ACC112 (cell line): Measurements from ENCODE around the gene PSMG4.
A peak's percentile ranks its signal among the peaks of the same experiment; 100 is the strongest.

Source experiments
- H2AFZ ChIP-seq: fragments of 200-600 bp; sonication (generic); one replicate; pipeline ENCODE4 v1.6.0; 2017; ENCODE audit warnings: antibody characterized with exemption, low read length; ENCODE audit not compliant: unreplicated experiment
- H3K27ac ChIP-seq: fragments of 200-600 bp; sonication (generic); 2 replicates; pipeline ENCODE4 v1.5.1; 2014; ENCODE audit warnings: low read depth, mild to moderate bottlenecking, antibody characterized with exemption, low read length, moderate library complexity
- H3K27me3 ChIP-seq: fragments of 200-600 bp; sonication (generic); 2 replicates; pipeline ENCODE4 v1.6.1; 2014; ENCODE audit warnings: mild to moderate bottlenecking, antibody characterized with exemption, low read length, moderate library complexity, mixed read lengths; ENCODE audit not compliant: insufficient read depth
- H3K36me3 ChIP-seq: fragments of 200-600 bp; sonication (generic); 2 replicates; pipeline ENCODE4 v1.6.1; 2016; ENCODE audit warnings: mild to moderate bottlenecking, antibody characterized with exemption, low read length, moderate library complexity, mixed read lengths; ENCODE audit not compliant: insufficient read depth
- H3K4me1 ChIP-seq: fragments of 200-600 bp; sonication (generic); one replicate; pipeline ENCODE4 v1.6.1; 2016; ENCODE audit warnings: low read length, mixed read lengths; ENCODE audit not compliant: insufficient read depth, unreplicated experiment, control insufficient read depth
- H3K4me3 ChIP-seq: fragments of 200-600 bp; sonication (generic); 2 replicates; pipeline ENCODE4 v1.5.1; 2014; ENCODE audit warnings: mild to moderate bottlenecking, low read depth, low read length
- H3K79me2 ChIP-seq: fragments of 200-600 bp; sonication (generic); one replicate; pipeline ENCODE4 v1.6.0; 2016; ENCODE audit warnings: low read length; ENCODE audit not compliant: control insufficient read depth, unreplicated experiment, insufficient read depth

The PSMG4 gene

DNA sequence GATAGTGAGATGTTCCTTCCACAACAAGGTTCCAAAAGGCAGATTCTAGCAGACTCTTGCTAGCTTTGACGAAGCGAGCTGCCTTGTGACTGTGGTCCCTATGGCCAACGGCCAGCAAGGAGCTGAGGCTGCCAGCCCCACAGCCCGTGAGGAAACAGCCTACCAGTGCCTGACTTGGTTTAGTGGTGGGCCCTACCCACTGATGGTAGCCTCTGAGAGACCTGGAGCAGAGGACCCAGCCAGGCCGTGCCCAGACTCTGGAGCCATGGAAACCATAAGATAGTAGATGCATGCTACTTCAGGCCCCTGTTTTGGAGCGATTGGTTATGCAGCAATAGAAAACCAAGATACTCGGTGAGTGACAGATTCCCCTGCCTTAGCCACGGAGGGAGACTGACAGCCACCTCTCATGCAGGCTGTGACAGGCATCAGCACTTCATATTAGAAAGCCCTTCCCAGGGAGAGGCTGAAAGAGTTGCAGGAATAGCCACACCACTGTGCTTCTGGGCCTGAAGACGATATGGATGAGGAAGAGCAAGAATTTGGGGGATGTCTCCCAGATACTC, 19.2 kb downstream of the PSMG4 start:
- Histone ChIP-seq H3K36me3 (no peaks in the 10 kb centered on the region), H2AFZ (no peak overlapping the region), H3K4me3 (no peak overlapping the region), H3K27ac (no peak overlapping the region), H3K27me3 (no peaks in the 10 kb centered on the region), H3K79me2 (no peaks in the 10 kb centered on the region), H3K4me1 (peaks cover 23% of the 10 kb centered on the region)

GRCh38 chr6:3278691-3279090, 19.9 kb downstream of the PSMG4 start:
- no peak overlapping the region for H3K27ac ChIP-seq
- no peak overlapping the region for H2AFZ ChIP-seq
- no peak overlapping the region for H3K4me3 ChIP-seq
- H3K36me3 ChIP-seq = no peaks in the 10 kb centered on the region; the same call in 1 of the 2 replicates
- no peaks in the 10 kb centered on the region for H3K27me3 ChIP-seq
- H3K4me1 ChIP-seq = peaks cover 25% of the 10 kb centered on the region
- H3K79me2 ChIP-seq = no peaks in the 10 kb centered on the region

DNA sequence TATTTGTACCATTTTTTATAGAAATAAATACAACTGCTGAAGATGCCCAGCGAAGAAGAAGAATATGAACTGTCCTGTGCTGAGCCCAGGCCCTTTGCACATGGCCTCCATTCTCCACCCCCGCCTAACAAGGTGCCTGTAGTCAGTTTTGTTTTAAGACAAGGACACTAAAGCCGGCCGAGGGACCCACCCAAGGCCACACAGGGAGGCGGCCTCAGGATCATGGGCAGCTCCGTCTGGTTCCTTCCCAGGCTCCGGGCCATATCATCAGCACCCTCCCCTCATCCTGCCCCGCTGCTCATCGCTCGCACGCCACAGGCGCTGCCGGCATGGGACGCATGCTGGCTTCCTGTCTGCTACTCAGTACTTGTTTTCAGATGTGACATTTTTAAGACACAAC, 21.3 kb downstream of the PSMG4 start:
- no peak overlapping the region for H2AFZ ChIP-seq

GRCh38 chr6:3280866-3281465, 22.2 kb downstream of the PSMG4 start:
- peaks cover 25% of the 10 kb centered on the region for H3K4me1 ChIP-seq
- H3K27me3 ChIP-seq = no peaks in the 10 kb centered on the region
- H3K36me3 ChIP-seq = no peaks in the 10 kb centered on the region; the same call in 1 of the 2 replicates
- no peak overlapping the region for H2AFZ ChIP-seq
- peak overlapping the region; percentile 90 for H3K27ac ChIP-seq
- H3K79me2 ChIP-seq = no peaks in the 10 kb centered on the region
- H3K4me3 ChIP-seq = 0 out of 2 replicates have a peak overlapping the region, but pooled peaks have one; percentile 21

More for the DNA sequence above, 21.3 kb downstream of the PSMG4 start:
- Histone ChIP-seq H3K36me3 (no peaks in the 10 kb centered on the region; the same call in 1 of the 2 replicates), H3K27me3 (no peaks in the 10 kb centered on the region), H3K27ac (peak overlapping the region; percentile 47), H3K4me3 (no peak overlapping the region), H3K4me1 (peaks cover 25% of the 10 kb centered on the region), H3K79me2 (no peaks in the 10 kb centered on the region)

- Histone ChIP-seq H3K27me3 (no peaks in the 10 kb centered on the region), H3K27ac (peak overlapping the region; percentile 90), H2AFZ (no peak overlapping the region), H3K79me2 (no peaks in the 10 kb centered on the region), H3K36me3 (no peaks in the 10 kb centered on the region; the same call in 1 of the 2 replicates), H3K4me1 (peaks cover 25% of the 10 kb centered on the region), H3K4me3 (peak overlapping the region; percentile 35; the same call in 1 of the 2 replicates)
Measured at GRCh38 chr6:3281631-3282475, 23.1 kb downstream of the PSMG4 start.

- no peaks in the 10 kb centered on the region for H3K27me3 ChIP-seq
- peak overlapping the region; percentile 90 for H3K27ac ChIP-seq
- peak overlapping the region; percentile 35; the same call in 1 of the 2 replicates for H3K4me3 ChIP-seq
- H3K79me2 ChIP-seq = no peaks in the 10 kb centered on the region
- no peak overlapping the region for H2AFZ ChIP-seq
- H3K4me1 ChIP-seq = peaks cover 25% of the 10 kb centered on the region
- H3K36me3 ChIP-seq = no peaks in the 10 kb centered on the region; the same call in 1 of the 2 replicates
Measured at GRCh38 chr6:3282476-3283236, 23.9 kb downstream of the PSMG4 start.

- H3K79me2 ChIP-seq = no peaks in the 10 kb centered on the region
- no peak overlapping the region for H2AFZ ChIP-seq
- peak overlapping the region; percentile 90 for H3K27ac ChIP-seq
- H3K36me3 ChIP-seq = no peaks in the 10 kb centered on the region; the same call in 1 of the 2 replicates
- H3K27me3 ChIP-seq = no peaks in the 10 kb centered on the region
- H3K4me1 ChIP-seq = peaks cover 25% of the 10 kb centered on the region
- H3K4me3 ChIP-seq = no peak overlapping the region
Measured at GRCh38 chr6:3283241-3283640, 24.5 kb downstream of the PSMG4 start.

GRCh38 chr6:3283641-3284435, 25.1 kb downstream of the PSMG4 start:
- H3K79me2 ChIP-seq = no peaks in the 10 kb centered on the region
- no peak overlapping the region for H2AFZ ChIP-seq
- H3K27ac ChIP-seq = no peak overlapping the region
- no peaks in the 10 kb centered on the region for H3K27me3 ChIP-seq
- H3K4me3 ChIP-seq = no peak overlapping the region
- H3K4me1 ChIP-seq = peaks cover 25% of the 10 kb centered on the region
- H3K36me3 ChIP-seq = peaks cover 3% of the 10 kb centered on the region; the same call in 1 of the 2 replicates

GRCh38 chr6:3284436-3284876, 25.7 kb downstream of the PSMG4 start:
- Histone ChIP-seq H3K27ac (no peak overlapping the region), H3K36me3 (peaks cover 3% of the 10 kb centered on the region; the same call in 1 of the 2 replicates), H3K4me1 (peaks cover 25% of the 10 kb centered on the region), H3K79me2 (no peaks in the 10 kb centered on the region), H3K27me3 (no peaks in the 10 kb centered on the region), H3K4me3 (no peak overlapping the region), H2AFZ (no peak overlapping the region)
